Measurements from ENCODE around the gene CRACDL.
"Not testable (repeated sequence)": the region's sequence is repeated elsewhere in the genome, so short reads cannot be mapped to it uniquely, and the experiment has no call there.

Gene CRACDL

DNA sequence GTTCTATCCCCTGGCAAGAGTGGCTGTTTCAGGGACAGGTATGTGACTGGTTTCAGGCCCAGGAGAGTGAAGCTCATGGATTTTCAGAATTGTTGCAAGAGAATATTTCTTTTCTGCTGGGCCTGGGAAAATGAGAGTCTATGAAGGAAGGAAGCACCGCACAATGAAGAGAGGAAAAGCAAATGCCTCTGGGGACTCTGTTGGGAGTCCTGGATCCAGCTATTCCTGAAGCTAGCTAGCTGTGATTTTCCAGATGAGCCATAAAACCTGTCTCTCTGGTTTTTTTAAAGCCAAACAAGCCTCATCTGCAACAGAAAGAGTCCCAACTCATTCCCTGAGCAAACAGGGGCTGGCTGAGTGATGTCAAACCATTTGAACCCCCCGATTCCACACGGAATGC lies 53.7 kb downstream of the CRACDL start:
- DNase-seq (ENCODE audit: low spot score): no peak

GRCh38 chr2:98881153-98881650 lies 54.8 kb downstream of the CRACDL start:
- DNase-seq (ENCODE audit: low spot score): no peak

GRCh38 chr2:98880266-98881152 lies 55.5 kb downstream of the CRACDL start:
- DNase-seq (ENCODE audit: low spot score): no peak

- not testable (repeated sequence) for DNase-seq (ENCODE audit: low spot score)
Observed at GRCh38 chr2:98877658-98878057, 58.4 kb downstream of the CRACDL start.

GRCh38 chr2:98876741-98877140 lies 59.3 kb downstream of the CRACDL start:
- no peak for DNase-seq (ENCODE audit: low spot score)

- no peak for DNase-seq (ENCODE audit: low spot score)
Observed at GRCh38 chr2:98875746-98876145, 60.3 kb downstream of the CRACDL start.

DNA sequence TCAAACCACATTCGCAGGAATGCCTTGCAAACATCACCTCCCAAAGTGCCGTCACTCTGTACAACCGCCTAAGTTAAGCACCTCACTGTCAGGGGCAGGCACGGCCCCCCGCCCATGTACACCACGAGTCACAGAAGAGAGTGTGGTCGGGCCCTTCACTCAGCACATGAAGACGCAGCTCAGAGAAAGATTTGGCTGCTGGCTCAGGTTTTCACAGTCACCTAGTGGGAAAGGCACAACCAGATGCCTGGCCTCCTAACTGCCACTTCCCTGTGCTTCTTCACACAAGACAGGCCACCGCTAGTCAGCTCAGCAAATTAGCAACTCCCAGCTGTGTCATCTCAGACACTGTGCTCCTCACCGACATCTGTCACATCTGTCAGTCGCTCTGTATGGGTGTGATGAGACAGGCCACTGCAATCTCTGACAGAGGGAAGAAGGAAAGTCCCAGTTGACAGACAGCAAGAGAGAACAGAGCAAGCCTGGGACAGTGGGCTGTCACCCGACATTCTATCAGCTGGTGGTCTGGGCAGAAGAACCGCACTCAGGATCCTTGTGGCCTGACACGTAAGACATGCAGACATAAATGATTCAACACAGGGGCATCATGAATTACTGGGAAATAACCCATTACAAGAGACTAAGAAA lies 60.8 kb downstream of the CRACDL start:
- no peak for DNase-seq (ENCODE audit: low spot score)

DNA sequence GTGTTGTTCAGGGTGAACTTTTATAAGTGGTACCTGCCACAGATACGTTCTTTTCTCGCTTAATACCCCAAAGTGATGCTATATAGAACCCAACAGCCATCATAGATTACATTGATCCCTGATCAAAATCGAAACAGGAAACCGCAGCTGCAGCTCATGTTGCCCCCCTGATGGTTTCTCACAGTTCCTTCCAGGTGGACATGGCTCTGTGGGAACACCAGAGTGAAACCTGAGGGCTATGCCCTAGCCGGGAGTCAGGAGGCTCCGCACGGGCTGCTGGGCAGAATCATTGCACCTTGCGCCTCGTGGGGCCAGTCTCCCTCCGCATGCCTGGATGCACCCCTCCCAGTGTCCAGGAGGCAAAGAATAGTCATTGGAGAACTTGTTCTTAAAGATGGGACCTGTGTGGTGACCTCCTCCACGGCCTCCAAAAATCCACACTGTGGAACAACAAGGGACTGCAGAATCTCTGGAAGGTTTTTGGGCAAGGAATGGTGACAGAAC lies 61.8 kb downstream of the CRACDL start:
- DNase-seq (ENCODE audit: low spot score): no peak

GRCh38 chr2:98872526-98872925 lies 63.5 kb downstream of the CRACDL start:
- no peak for DNase-seq (ENCODE audit: low spot score)

- no peak for DNase-seq (ENCODE audit: low spot score)
Observed at GRCh38 chr2:98871506-98871905, 64.5 kb downstream of the CRACDL start.

DNA sequence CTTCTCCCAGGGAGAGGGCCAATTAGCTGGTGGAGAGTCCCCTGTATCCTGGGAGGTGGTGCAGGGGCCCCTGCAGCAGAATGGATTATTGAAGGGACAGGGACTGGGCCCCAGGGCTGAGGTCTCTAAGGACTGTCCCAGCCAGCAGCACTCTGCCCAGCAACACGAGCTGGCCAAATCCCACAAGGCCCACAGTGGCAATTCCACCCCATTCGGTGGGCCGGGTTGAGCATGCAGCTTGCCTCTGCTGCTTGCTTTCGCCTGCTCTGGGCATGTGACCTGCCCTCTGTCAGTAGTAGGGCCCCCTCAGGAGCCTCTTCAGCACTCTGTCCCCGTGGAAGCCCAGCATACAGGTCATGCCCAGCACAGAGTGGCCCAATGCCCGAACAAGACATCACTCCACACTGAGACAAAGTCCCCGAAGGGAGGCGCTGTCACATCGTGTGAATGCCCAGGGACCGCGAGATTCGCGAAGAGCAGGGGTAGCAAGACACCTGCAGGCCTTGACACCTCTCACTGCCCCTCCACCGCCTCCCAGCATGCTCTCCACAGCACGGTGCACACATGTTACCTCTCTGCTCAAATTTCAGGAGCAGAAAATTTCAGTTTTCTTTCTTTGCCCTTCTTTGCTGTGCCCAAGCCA lies 65.4 kb downstream of the CRACDL start:
- no peak for DNase-seq (ENCODE audit: low spot score)

DNA sequence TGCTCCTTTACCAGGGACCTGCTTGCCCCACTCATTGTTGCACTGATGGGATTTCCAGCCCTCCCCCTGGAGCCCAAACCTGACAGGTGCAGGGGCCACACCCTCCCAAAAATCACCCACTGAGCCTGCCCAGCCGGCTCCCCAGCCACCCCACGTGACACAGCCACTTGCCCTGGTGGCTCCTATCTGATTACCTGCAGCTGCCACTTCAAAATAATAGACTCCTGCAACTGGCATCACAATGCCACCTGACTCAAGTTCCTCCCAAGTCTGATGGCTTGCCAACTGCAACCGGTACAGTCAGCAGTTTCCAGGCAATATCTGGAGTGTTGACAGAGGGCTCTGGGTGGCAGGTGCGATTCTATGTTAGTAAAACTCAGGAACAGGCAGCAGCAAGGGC lies 66.2 kb downstream of the CRACDL start:
- no peak for DNase-seq (ENCODE audit: low spot score)

GRCh38 chr2:98869272-98869641 lies 66.8 kb downstream of the CRACDL start:
- DNase-seq (ENCODE audit: low spot score): no peak

DNA sequence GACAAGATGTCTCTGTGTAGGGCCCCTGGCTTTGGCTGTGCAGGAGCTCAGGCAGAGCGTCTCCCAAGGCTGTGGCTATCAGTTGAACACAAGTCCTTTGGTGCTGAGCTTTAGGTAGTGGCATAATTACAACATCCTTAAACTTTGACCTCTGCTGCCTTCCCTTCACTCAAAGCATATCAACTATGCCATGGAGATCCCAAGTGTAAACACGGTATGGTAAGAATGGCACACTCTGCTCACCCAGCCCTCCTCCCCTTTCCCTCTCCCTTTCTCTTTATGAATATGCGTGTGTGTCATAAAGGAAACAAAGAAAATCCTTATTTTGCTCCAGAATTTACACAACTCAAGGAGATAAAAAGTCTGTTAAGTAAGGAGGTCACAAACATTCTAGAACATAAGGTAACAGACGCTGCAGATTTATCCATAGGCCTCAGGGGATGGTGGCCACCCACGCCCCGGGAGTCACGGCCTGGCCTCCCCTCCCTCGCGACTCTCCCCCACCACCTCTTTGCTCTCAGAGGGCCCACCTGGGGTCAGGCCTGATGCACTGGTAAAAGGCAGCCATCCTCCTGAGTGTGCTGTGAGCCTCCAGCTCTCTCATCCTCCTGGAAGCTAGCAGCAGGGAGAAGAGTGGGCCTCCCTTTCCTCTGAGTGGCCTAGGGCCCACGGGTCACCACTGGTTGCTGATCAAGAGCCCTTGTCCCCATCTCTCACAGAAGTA lies 67.3 kb downstream of the CRACDL start:
- no peak for DNase-seq (ENCODE audit: low spot score)

- DNase-seq (ENCODE audit: low spot score): peak; percentile 31
Observed at GRCh38 chr2:98867539-98868309, 68.3 kb downstream of the CRACDL start.

GRCh38 chr2:98866033-98866432 lies 70.0 kb downstream of the CRACDL start:
- DNase-seq (ENCODE audit: low spot score): no peak

- DNase-seq (ENCODE audit: low spot score): no peak
Observed at GRCh38 chr2:98861601-98862000, 74.4 kb downstream of the CRACDL start.

DNA sequence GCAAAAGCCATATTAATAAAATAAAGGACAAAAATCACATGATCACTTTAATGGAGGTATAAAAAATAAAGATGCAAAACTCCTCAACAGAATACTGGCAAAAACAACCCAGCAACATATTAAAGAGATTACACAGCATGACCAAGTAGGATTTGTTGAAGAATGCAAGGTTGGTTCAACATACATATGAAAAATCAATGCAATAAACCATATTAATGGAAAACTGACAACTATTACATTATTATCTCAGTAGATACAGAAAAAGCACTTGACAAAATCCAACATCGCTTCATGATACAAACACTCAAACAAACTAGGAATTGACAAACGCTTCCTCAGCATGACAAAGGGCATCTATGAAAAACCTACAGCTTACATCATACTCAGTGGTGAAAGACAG lies 76.7 kb downstream of the CRACDL start:
- DNase-seq (ENCODE audit: low spot score): no peak

- no peak for DNase-seq (ENCODE audit: low spot score)
Observed at GRCh38 chr2:98857001-98857400, 79.0 kb downstream of the CRACDL start.

GRCh38 chr2:98854682-98855081 lies 81.3 kb downstream of the CRACDL start:
- no peak for DNase-seq (ENCODE audit: low spot score)

- no peak for DNase-seq (ENCODE audit: low spot score)
Observed at GRCh38 chr2:98852932-98853331, 83.1 kb downstream of the CRACDL start.
